ENCODE results near the gene STAG3. TPM values are rescaled to one million over a fixed set of nuclear protein-coding genes. Genes with fewer than 3 reads are reported as not detected.
A peak's percentile ranks its signal among the peaks of the same experiment; 100 is the strongest.

STAG3 gene
- total and polyA plus RNA-seq, 9 of the 15 experiments (the other 6 are each of a cell fraction or from before 2014, with no cell fraction given), result 0.54 to 2.5 (median 1.7) TPM

DNA sequence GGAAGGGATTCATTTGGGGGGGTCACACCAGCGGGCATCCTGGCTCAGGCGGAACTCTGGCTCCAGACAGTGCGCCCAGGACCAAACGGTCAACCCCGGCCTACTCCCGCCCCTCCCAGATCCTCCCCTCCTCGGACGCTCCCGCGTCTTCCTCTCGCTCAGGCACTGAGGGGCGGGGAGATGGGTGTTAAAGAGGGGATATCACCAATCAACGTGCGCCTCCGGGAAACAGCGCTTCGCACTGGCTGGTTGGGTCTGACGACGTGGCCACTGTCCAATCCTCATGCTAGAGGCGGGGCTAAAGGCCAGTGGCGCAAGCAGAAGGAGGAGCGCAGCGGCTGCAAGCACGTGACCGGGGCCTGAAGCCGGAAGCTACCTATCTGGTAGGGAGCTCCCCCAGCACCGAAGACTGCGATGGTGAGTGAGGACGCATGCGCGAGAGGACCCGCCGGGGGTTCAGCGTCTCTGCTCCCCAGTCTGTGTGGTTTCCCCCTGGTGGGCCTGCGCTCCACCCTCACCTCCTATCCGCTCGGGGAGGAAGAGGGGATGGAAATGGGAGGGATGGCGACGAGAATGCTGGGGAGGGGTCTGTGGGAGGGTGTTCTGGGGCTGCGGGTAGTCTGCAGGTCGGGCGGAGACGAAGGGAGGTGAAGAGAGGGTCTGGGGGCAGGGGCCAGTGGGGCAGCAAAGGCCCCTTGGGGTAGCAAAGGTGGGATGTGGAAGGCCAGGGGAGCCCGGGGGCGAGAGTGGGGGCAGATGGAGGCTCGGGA lies 29.0 kb upstream of the STAG3 start, which contains the start of gene LAMTOR4 (continued):
- TF ChIP-seq, protein P1, sequence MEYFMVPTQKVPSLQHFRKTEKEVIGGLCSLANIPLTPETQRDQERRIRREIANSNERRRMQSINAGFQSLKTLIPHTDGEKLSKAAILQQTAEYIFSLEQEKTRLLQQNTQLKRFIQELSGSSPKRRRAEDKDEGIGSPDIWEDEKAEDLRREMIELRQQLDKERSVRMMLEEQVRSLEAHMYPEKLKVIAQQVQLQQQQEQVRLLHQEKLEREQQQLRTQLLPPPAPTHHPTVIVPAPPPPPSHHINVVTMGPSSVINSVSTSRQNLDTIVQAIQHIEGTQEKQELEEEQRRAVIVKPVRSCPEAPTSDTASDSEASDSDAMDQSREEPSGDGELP (CRISPR knock-in tag; IDR thresholded peaks at IDR 0.05; ENCODE audit: borderline replicate concordance), result peak; percentile 72
- TF ChIP-seq HNRNPUL1 (IDR thresholded peaks at IDR 0.05; ENCODE audit: low read length) (no peak), ZC3H4 (CRISPR knock-in tag; IDR thresholded peaks at IDR 0.05; ENCODE audit: borderline replicate concordance) (no peak), ZNF668 (CRISPR knock-in tag; IDR thresholded peaks at IDR 0.05) (no peak), ZZZ3 (IDR thresholded peaks at IDR 0.05) (no peak), ZNF12 (CRISPR knock-in tag; IDR thresholded peaks at IDR 0.05) (no peak), KAT2B (IDR thresholded peaks at IDR 0.05; ENCODE audit: low read depth, low read length) (no peak), CBX8 (IDR thresholded peaks at IDR 0.05; ENCODE audit: borderline replicate concordance, extremely low read depth, low read depth, low read length, poor library complexity, severe bottlenecking) (no peak), ZKSCAN8 (CRISPR knock-in tag; IDR thresholded peaks at IDR 0.05) (no peak), LARP7 (IDR thresholded peaks at IDR 0.05) (peak; percentile 52; the same call in 1 of the 2 replicates), ELF1 (tag; IDR thresholded peaks at IDR 0.05) (peak; percentile 95), TEAD4 (IDR thresholded peaks at IDR 0.05; ENCODE audit: low read length) (peak; percentile 21; the same call in 1 of the 2 replicates), TEAD4 (CRISPR knock-in tag; IDR thresholded peaks at IDR 0.05; ENCODE audit: borderline replicate concordance) (no peak), E2F3 (CRISPR knock-in tag; IDR thresholded peaks at IDR 0.05) (peak; percentile 73; the same call in 1 of the 2 replicates)
- TF ChIP-seq, protein P2, sequence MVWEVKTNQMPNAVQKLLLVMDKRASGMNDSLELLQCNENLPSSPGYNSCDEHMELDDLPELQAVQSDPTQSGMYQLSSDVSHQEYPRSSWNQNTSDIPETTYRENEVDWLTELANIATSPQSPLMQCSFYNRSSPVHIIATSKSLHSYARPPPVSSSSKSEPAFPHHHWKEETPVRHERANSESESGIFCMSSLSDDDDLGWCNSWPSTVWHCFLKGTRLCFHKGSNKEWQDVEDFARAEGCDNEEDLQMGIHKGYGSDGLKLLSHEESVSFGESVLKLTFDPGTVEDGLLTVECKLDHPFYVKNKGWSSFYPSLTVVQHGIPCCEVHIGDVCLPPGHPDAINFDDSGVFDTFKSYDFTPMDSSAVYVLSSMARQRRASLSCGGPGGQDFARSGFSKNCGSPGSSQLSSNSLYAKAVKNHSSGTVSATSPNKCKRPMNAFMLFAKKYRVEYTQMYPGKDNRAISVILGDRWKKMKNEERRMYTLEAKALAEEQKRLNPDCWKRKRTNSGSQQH (CRISPR knock-in tag; IDR thresholded peaks at IDR 0.05), result peak; percentile 84
- TF ChIP-seq, protein P3, sequence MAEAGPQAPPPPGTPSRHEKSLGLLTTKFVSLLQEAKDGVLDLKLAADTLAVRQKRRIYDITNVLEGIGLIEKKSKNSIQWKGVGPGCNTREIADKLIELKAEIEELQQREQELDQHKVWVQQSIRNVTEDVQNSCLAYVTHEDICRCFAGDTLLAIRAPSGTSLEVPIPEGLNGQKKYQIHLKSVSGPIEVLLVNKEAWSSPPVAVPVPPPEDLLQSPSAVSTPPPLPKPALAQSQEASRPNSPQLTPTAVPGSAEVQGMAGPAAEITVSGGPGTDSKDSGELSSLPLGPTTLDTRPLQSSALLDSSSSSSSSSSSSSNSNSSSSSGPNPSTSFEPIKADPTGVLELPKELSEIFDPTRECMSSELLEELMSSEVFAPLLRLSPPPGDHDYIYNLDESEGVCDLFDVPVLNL (CRISPR knock-in tag; IDR thresholded peaks at IDR 0.05; ENCODE audit: low read depth), result 0 out of 2 replicates have a peak, but pooled peaks have one; percentile 39
- TF ChIP-seq, protein P4, sequence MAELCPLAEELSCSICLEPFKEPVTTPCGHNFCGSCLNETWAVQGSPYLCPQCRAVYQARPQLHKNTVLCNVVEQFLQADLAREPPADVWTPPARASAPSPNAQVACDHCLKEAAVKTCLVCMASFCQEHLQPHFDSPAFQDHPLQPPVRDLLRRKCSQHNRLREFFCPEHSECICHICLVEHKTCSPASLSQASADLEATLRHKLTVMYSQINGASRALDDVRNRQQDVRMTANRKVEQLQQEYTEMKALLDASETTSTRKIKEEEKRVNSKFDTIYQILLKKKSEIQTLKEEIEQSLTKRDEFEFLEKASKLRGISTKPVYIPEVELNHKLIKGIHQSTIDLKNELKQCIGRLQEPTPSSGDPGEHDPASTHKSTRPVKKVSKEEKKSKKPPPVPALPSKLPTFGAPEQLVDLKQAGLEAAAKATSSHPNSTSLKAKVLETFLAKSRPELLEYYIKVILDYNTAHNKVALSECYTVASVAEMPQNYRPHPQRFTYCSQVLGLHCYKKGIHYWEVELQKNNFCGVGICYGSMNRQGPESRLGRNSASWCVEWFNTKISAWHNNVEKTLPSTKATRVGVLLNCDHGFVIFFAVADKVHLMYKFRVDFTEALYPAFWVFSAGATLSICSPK (IDR thresholded peaks at IDR 0.05; ENCODE audit: borderline replicate concordance), result peak; percentile 89; the same call in 1 of the 2 replicates
- TF ChIP-seq, protein P5, sequence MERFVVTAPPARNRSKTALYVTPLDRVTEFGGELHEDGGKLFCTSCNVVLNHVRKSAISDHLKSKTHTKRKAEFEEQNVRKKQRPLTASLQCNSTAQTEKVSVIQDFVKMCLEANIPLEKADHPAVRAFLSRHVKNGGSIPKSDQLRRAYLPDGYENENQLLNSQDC (CRISPR knock-in tag; IDR thresholded peaks at IDR 0.05), result no peak
- TF ChIP-seq, protein P6, sequence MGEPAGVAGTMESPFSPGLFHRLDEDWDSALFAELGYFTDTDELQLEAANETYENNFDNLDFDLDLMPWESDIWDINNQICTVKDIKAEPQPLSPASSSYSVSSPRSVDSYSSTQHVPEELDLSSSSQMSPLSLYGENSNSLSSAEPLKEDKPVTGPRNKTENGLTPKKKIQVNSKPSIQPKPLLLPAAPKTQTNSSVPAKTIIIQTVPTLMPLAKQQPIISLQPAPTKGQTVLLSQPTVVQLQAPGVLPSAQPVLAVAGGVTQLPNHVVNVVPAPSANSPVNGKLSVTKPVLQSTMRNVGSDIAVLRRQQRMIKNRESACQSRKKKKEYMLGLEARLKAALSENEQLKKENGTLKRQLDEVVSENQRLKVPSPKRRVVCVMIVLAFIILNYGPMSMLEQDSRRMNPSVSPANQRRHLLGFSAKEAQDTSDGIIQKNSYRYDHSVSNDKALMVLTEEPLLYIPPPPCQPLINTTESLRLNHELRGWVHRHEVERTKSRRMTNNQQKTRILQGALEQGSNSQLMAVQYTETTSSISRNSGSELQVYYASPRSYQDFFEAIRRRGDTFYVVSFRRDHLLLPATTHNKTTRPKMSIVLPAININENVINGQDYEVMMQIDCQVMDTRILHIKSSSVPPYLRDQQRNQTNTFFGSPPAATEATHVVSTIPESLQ (CRISPR knock-in tag; IDR thresholded peaks at IDR 0.05), result peak; percentile 56; the same call in 1 of the 2 replicates

All from K562 (cell line).